Ovary (tissue), 9 donors: ENCODE measurements around the gene MYD88. TPM values are rescaled to one million over a fixed set of nuclear protein-coding genes. Genes with fewer than 3 reads are reported as not detected.

ENCODE experiments used
- DNase-seq, 5 donors: peaks; one replicate each; pipeline ENCODE4 v3.0.0-alpha.2; 2019 to 2020
- H3K27ac ChIP-seq, 2 donors: fragments of 200-600 bp; one replicate each; pipeline versions ENCODE4 v1.5.1 to v1.8.0; 2019 to 2022
- H3K27me3 ChIP-seq: fragments of 200-600 bp; one replicate; pipeline ENCODE4 v1.8.0; 2022
- H3K36me3 ChIP-seq: fragments of 200-600 bp; sonication (generic); one replicate; pipeline ENCODE4 v1.5.1; 2019
- H3K4me1 ChIP-seq: one replicate; pipeline ENCODE4 v1.8.1; 2013; ENCODE audit warnings: mild to moderate bottlenecking, moderate library complexity; ENCODE audit not compliant: insufficient read depth
- H3K4me3 ChIP-seq: fragments of 200-600 bp; sonication (generic); one replicate; pipeline ENCODE4 v1.5.1; 2017
- H3K9me3 ChIP-seq, 2 donors: fragments of 200-600 bp in 1 of 2; sonication (generic) in 1 of 2; one replicate each; pipeline versions ENCODE4 v1.5.1 to v1.8.1; 2013 to 2019; ENCODE audit warnings: mild to moderate bottlenecking in 1 of 2, moderate library complexity in 1 of 2
- CTCF ChIP-seq, 3 donors: fragments of 450-650 bp in 2 of 3; fragments of 200-600 bp in 1 of 3; IDR thresholded peaks; one replicate each; pipeline versions ENCODE4 v1.5.1 to v1.8.0; 2016 to 2022; ENCODE audit warnings: antibody characterized with exemption in 3 of 3, mild to moderate bottlenecking in 1 of 3
- EP300 ChIP-seq: sonication (generic); formaldehyde crosslinking; IDR thresholded peaks from one replicate; pipeline ENCODE4 v1.6.1; 2017; ENCODE audit warnings: antibody characterized with exemption
- POLR2A ChIP-seq: fragments of 450-650 bp; IDR thresholded peaks from one replicate; pipeline ENCODE4 v1.6.1; 2017; ENCODE audit warnings: antibody characterized with exemption, mild to moderate bottlenecking, moderate library complexity
- WGBS, 3 donors: extraction: QIAGEN DNeasy Blood & Tissue Kit in 1 of 3; methylation state at CpG; one replicate each; pipeline versions ENCODE4 v1.1.5 to v1.1.7; 2013 to 2017; 5-methylcytosine and 5-hydroxymethylcytosine counted together
- intact Hi-C, 4 donors: fragments of 100-400 bp; cut with DNase I; formaldehyde crosslinking; loops; one replicate each; pipeline versions ENCODE4 v1.11.0 to v1.15.1; 2022 to 2023
- polyA plus RNA-seq, 2 donors: library from polyadenylated mRNA; stranded (reverse); fragments of 200-250 nt in 1 of 2; fragments of 350-450 nt in 1 of 2; fragmentation: Illumina TruSeq in 1 of 2; extraction: RNeasy Lipid Tissue Mini Kit (QIAGEN cat#74804) in 1 of 2; gene quantifications; one replicate each; pipeline ENCODE4 v1.2.3, GENCODE V29; 2013 to 2014
- total RNA-seq, 7 donors: library from RNA; depleted of rRNA in 2 of 7; stranded (reverse); fragments of >200 nt in 2 of 7; fragmentation: NEBNext Ultra II Directional in 3 of 7; extraction: Animal tissue kit (Norgen Biotek cat#: 25700) in 3 of 7; gene quantifications; one replicate each; pipeline versions ENCODE4 v1.1.0 to v1.2.4, GENCODE V29; 2016 to 2023
- donor health status: DM: no; HTN: no; CAD: no; lungs with moderate emphysema.
- donor health status: DM: no; HTN: no; CAD: no.
- donor health status: Bipolar disorder and iron deficiency.
- donor health status: DM: yes; HTN: yes; CAD: no.
- donor health status: DM: no; HTN: no; CAD: no.
- donor health status: DM: yes; HTN: yes; CAD: no.

The MYD88 gene
- total and polyA plus RNA-seq, 9 donors = 12.8 to 58.9 (median 24.0) TPM

- no peak overlapping the region for H3K27ac ChIP-seq
- no peak overlapping the region for H3K4me3 ChIP-seq
- no peaks in the 10 kb centered on the region for H3K36me3 ChIP-seq
- H3K4me1 ChIP-seq = no peaks in the 10 kb centered on the region
- H3K9me3 ChIP-seq = no peaks in the 10 kb centered on the region
- DNase-seq = no peak
- 78 to 83% (median 78%) methylated on average over 5 of the region's 5 CpGs for WGBS, 3 donors
- intact Hi-C loops = no loop called here
- H3K27me3 ChIP-seq = no peaks in the 10 kb centered on the region
- TF ChIP-seq CTCF (IDR thresholded peaks at IDR 0.05) (no peak), EP300 (no peak), POLR2A (no peak)
Measured at GRCh38 chr3:38148311-38148882, 9.9 kb downstream of the MYD88 start.

- H3K27me3 ChIP-seq = no peaks in the 10 kb centered on the region
- WGBS, 3 donors = 55 to 86% (median 75%) methylated on average over 3 of the region's 3 CpGs
- intact Hi-C loops = no loop called here
Measured at GRCh38 chr3:38149708-38150107, 11.2 kb downstream of the MYD88 start.

GRCh38 chr3:38150780-38151528 lies 12.5 kb downstream of the MYD88 start:
- Histone ChIP-seq H3K27me3 (no peaks in the 10 kb centered on the region), H3K4me3 (no peak overlapping the region), H3K9me3 (no peaks in the 10 kb centered on the region), H3K27ac (no peak overlapping the region), H3K36me3 (no peaks in the 10 kb centered on the region), H3K4me1 (no peaks in the 10 kb centered on the region)
- no peak for DNase-seq
- 71 to 78% (median 78%) methylated on average over 3 of the region's 3 CpGs for WGBS, 3 donors
- intact Hi-C loops = no loop called here
- TF ChIP-seq CTCF (IDR thresholded peaks at IDR 0.05) (no peak), POLR2A (no peak), EP300 (no peak)

More at GRCh38 chr3:38149708-38150107, 11.2 kb downstream of the MYD88 start:
- no peak overlapping the region for H3K4me3 ChIP-seq
- H3K4me1 ChIP-seq = no peaks in the 10 kb centered on the region
- H3K27ac ChIP-seq = no peak overlapping the region
- no peaks in the 10 kb centered on the region for H3K36me3 ChIP-seq
- no peak for DNase-seq
- TF ChIP-seq EP300 (no peak), CTCF (IDR thresholded peaks at IDR 0.05) (no peak), POLR2A (no peak)
- no peaks in the 10 kb centered on the region for H3K9me3 ChIP-seq

GRCh38 chr3:38151667-38152265 lies 13.3 kb downstream of the MYD88 start:
- DNase-seq = no peak
- intact Hi-C loops = no loop called here
- H3K36me3 ChIP-seq = no peaks in the 10 kb centered on the region
- H3K4me3 ChIP-seq = no peak overlapping the region
- no peak overlapping the region for H3K27ac ChIP-seq
- H3K4me1 ChIP-seq = no peaks in the 10 kb centered on the region
- no peaks in the 10 kb centered on the region for H3K9me3 ChIP-seq
- WGBS, 3 donors = 95 to 96% (median 96%) methylated on average over 3 of the region's 3 CpGs
- TF ChIP-seq EP300 (no peak), CTCF (IDR thresholded peaks at IDR 0.05) (no peak), POLR2A (no peak)
- no peaks in the 10 kb centered on the region for H3K27me3 ChIP-seq
